NK-92 (cell line): Measurements from ENCODE around the gene P3H3.

Experiments
- DNase-seq: peaks from one replicate; lab custom pipeline; 2025; ENCODE audit not compliant: unreplicated experiment; lab: John Stamatoyannopoulos, UW

P3H3 gene, protein sequence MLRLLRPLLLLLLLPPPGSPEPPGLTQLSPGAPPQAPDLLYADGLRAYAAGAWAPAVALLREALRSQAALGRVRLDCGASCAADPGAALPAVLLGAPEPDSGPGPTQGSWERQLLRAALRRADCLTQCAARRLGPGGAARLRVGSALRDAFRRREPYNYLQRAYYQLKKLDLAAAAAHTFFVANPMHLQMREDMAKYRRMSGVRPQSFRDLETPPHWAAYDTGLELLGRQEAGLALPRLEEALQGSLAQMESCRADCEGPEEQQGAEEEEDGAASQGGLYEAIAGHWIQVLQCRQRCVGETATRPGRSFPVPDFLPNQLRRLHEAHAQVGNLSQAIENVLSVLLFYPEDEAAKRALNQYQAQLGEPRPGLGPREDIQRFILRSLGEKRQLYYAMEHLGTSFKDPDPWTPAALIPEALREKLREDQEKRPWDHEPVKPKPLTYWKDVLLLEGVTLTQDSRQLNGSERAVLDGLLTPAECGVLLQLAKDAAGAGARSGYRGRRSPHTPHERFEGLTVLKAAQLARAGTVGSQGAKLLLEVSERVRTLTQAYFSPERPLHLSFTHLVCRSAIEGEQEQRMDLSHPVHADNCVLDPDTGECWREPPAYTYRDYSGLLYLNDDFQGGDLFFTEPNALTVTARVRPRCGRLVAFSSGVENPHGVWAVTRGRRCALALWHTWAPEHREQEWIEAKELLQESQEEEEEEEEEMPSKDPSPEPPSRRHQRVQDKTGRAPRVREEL

DNA sequence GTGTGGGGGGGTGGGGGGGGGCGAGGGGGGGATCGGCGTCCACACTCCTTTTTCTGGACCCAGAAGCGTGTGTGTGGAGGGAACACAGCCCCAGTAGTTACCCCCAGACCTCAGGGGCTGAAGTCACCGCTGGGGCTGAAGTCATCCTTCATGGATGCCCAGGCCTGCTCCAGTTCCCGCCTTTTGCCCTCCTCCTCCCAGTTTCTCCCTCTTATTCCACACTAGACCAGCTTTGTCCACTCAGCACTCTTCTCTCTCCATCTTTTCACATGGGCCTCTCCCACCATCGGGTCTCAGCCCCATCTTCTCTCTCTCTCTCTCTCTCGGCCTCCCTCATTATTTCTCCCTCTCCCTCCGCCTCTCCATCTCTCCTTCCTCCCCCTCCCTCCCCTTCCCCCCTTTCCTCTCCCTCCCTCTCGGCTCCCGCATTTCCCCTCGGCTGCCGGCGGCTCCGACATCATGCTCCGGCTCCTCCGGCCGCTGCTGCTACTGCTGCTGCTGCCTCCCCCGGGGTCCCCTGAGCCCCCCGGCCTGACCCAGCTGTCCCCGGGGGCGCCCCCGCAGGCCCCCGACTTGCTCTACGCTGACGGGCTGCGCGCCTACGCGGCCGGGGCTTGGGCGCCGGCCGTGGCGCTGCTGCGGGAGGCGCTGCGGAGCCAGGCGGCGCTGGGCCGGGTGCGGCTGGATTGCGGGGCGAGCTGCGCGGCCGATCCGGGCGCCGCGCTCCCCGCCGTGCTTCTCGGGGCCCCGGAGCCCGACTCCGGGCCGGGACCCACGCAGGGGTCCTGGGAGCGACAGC is at the start of gene P3H3:
TSS of gene P3H3 (plus strand) at position 426 of the 799 bp plus-strand sequence. CDS start at position 460, 34 bp downstream.
- DNase-seq: no peak

GRCh38 chr12:6778574-6779550 is 49.3 kb upstream of the P3H3 start:
- DNase-seq: peak; percentile 18

- DNase-seq: no peak
Measured at GRCh38 chr12:6779708-6780432, 48.3 kb upstream of the P3H3 start.

- DNase-seq: no peak
Measured at GRCh38 chr12:6780573-6780972, 47.6 kb upstream of the P3H3 start.

- no peak for DNase-seq
Measured at GRCh38 chr12:6782119-6782518, 46.1 kb upstream of the P3H3 start.

GRCh38 chr12:6782850-6783566 is 45.2 kb upstream of the P3H3 start:
- no peak for DNase-seq

DNA sequence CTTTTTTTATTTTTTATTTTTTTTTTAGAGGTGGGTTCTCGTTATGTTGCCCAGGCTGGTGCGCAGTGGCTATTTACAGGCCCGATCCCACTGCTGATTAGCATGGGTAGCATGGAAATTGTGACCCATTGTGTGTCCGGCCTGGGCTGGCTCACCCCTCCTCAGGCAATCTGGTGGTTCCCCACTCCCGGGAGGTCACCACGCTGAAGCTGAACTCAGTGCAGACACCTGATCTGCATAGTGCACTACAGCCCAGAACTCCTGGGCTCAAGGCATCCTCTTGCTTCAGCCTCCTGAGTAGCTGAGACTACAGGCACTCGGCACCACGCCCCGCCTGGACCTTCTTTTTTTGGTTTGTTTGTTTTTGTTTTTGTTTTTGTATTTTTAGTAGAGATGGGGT is 44.4 kb upstream of the P3H3 start:
- DNase-seq: no peak

- no peak for DNase-seq
Measured at GRCh38 chr12:6784296-6784695, 43.9 kb upstream of the P3H3 start.

DNA sequence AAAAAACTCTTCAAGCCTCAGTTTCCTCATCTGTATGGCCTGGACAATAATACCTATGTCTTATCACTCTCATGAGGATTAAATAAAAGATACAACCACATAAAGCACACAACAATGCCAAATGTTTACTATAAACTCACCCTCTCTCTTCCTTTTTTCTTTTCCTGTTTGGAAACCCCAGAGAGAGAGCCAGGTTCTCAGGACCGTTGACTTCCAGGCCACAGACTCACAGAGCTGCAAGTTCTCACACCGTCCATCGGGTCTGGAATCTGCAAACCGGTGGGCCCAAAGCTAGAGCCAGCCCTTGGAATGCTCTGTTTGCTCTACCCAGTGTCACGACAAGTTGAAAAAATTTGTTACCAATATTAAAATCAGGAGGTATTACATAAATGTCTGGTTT is 43.4 kb upstream of the P3H3 start:
- DNase-seq: no peak

GRCh38 chr12:6786416-6787094 is 41.7 kb upstream of the P3H3 start:
- DNase-seq: no peak

DNA sequence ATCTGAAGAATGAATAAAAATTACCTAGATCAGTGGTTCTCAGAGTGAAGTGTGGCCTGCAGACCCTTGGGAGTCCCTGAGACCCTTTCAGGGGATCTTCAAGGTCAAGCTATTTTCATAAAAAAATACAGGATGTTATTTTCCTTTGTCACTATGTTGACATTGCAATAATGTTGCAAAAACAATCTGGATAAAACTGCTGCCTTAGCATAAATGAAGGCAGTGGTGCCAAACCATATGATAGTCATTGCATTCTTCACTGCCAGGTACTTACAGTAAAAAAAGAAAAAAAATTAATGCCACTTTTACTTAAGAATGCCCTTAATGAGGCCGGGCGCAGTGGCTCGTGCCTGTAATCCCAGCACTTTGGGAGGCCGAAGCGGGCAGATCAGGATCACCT is 40.9 kb upstream of the P3H3 start:
- DNase-seq: no peak

- no peak for DNase-seq
Measured at GRCh38 chr12:6788972-6789924, 39.0 kb upstream of the P3H3 start, which contains the start of gene CD4. Gene CD4 (plus strand): TSS chr12:6789528. CDS start chr12:6800139, 10,611 bp downstream.

GRCh38 chr12:6790496-6791150 is 37.6 kb upstream of the P3H3 start:
- DNase-seq: no peak

DNA sequence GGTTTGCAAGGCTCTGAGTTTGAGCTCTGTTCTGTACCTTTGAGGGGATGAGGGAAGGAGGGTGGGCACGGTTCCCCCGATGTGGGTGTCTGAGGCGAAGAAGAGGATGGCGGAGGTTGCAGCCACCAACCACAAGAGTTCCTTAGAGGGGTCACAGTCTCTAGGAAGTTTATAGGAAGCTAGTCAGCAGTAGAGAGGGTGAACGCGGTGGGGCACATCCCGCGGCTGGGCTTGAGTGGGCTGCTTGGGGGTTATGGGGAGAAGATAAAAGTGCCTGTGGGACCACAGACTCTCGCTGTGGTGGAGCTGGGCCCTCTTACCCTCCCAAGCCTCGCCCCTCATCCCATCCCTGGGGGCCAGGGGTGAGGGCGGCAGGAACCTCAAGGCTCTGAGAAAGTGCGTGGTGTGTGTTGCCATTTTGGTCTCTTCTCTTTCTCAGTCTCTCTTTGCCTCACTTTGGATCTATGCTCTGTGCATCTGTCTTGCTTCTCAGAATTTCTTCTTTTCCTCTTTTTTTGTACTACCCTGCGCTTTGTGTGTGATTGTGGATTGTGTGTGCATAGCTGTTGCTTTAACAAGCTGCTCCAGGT is 36.2 kb upstream of the P3H3 start:
- DNase-seq: no peak

GRCh38 chr12:6792522-6793201 is 35.5 kb upstream of the P3H3 start:
- DNase-seq: no peak

DNA sequence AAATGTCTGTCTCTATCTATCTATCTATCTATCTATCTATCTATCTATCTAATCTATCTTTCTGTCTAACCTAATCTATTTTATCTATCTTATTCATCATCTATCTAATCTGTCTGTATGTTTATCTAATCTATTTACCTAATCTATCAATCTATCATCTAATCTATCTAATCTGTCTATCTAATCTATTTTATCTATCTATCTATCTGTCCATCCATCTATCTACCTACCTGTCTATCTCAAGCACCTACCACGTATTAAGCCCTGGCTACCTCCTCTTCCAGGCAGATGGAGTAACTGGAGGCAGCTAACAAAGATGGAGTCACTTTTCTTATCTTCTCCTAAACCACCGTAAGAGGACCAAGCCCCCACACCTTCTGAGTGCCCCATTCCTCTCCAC is 33.1 kb upstream of the P3H3 start:
- DNase-seq: no peak
